Activated CD4-positive, CD25-positive, alpha-beta regulatory T cell treated with anti-CD3 and anti-CD28 coated beads, Interleukin-2, amount 50 U/mL, for 72 hours (primary cell): Measurements from ENCODE around the gene TNFRSF4.
"Not testable (repeated sequence)": the region's sequence is repeated elsewhere in the genome, so short reads cannot be mapped to it uniquely, and the experiment has no call there.

Source experiments
- DNase-seq: peaks from one replicate; pipeline ENCODE4 v3.0.0; 2021

TNFRSF4 gene

DNA sequence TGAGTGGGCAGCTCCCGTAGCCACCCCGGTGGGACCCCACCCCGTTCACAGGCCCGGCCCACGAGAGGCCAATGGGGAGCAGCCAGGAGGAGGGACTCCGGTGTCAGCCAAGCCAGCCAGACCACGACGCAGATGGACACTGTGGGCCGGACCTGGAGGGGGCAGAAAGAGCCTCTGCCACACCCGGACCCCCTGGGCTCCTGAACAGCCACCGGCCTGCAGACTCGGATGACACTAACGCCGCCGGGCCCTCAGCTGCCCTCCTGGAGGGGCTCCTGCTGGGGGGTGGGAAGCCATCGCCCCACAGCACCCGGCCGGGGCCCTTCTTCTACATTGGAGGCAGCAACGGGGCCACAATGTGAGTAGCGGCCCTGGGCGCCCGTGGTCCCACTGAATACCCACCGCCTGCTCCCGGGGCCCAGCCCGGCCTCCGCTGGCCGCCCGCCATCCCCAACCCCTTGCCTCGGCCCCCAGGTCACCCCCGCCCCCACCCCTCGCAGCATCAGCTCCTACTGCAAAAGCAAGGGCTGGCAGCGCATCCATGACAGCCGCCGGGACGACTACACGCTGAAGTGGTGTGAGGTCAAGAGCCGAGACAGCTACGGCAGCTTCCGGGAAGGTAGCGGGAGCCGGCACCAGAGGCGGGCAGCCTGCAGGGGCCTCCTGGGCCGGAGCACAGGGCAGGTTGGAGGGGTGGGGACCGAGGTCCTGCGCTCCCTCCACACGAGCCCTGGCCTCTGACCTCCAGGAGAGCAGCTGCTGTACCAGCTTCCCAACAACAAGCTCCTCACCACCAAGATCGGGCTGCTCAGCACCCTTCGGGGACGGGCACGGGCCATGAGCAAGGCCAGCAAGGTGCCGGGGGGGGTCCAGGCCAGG, 33.7 kb downstream of the TNFRSF4 start:
- DNase-seq, result no peak

DNA sequence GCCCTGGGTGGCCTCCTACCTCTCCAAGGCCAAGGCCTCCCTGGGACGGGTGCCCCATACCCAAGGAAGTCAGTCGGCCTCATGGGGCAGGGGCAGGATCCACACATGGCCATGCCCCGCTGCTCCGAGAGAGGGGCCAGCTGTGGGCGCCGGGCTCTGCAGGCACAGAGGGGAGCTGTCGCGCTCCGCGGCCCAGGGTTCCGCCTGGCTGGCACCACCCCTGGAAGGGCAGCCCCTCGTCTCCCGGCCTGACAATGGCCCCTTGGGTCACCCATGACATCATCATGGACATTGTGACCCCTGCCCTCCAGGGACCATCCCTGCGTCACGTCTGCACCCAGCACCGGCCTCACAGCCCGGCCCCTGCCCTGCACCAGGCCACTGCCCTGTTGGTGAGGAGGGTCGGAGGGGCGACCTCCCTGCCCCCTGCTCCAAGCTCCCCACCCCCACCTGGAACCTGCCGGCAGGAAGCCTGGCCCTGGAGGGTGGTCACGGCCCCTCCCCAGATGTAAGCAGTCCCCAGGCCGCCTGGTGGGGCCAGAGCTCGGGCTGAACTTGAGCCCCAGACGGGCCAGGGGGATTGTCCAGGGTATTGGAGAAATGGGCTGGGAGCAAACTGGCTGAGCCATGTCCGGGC, 34.5 kb downstream of the TNFRSF4 start:
- DNase-seq, result no peak

DNA sequence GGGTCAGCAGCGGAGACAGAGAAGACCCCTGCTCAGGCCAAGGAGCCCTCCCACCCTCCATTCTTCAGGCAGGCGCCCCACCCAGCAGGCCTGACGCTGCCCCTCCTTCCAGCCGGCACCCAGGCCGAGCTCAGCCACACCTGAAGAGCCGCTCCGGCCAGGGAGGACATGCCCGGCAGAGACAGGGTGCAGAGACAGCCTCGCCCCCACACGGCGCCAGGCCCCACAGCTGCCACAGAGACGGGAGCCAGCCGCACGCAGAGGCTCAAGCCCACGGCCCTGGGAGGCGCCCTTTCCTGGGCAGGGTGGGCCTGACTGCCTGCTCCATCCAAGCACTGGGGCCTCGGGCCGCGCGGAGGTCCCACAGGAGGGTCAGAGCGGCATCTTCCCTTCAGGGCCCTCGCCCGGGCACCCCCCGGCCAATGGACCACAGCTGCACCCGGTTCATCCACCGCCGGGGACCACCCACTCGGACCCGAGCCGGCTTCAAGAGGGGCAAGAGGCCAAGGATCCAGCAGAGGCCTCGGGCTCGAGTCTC, 35.1 kb downstream of the TNFRSF4 start:
- no peak for DNase-seq

DNA sequence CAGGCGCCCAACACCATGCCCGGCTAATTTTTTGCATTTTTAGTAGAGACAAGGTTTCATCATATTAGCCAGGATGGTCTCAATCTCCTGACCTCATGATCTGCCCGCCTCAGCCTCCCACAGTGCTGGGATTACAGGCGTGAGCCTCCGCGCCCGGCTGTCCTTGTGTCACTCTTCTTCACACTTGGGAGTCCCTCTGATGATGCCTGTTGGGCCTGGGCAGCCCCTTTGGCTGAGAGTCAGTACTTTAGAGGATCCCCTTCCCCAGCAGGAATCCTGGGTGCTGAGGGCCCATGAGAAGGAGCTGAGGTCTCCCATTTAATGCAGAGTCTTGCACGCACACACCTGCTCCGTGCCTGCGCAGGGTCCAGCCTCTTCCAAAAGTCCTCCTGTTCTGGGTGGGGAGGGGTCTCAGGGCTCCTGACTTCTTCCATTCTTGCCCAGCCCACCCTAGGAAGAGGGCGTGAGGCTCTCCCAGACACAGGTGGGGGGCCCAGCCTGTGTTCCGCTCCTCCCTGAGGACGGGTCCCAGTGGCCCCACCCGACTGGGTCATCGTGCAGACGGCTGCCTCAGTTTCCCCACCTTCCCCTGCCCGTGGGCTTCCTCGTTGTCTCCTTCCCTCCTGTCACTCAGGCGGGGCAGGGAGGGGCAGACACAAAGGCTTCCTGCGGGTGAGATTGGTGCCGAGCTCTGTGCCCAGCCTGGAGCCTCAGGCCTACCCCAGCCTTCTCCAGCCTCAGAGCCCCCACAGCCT, 36.3 kb downstream of the TNFRSF4 start:
- DNase-seq, result no peak

DNA sequence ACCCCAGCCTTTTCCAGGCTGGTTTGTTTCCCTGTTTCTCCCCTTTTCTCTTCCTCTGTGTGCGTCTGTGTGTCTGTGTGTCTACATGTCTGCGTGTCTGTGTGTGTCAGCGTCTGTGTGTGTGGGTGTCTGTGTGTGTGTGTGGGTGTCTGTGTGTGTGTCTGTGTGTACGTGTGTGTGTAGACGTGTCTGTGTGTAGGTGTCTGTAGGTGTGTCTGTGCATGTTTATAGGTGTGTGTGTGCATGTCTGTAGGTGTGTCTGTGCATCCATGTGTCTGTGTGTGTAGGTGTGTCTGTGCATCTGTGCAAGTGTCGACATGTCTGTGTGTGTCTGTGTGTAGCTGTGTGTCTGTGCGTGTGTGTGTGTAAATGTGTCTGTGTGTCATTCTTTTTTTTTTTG, 37.0 kb downstream of the TNFRSF4 start:
- DNase-seq, result no peak

DNA sequence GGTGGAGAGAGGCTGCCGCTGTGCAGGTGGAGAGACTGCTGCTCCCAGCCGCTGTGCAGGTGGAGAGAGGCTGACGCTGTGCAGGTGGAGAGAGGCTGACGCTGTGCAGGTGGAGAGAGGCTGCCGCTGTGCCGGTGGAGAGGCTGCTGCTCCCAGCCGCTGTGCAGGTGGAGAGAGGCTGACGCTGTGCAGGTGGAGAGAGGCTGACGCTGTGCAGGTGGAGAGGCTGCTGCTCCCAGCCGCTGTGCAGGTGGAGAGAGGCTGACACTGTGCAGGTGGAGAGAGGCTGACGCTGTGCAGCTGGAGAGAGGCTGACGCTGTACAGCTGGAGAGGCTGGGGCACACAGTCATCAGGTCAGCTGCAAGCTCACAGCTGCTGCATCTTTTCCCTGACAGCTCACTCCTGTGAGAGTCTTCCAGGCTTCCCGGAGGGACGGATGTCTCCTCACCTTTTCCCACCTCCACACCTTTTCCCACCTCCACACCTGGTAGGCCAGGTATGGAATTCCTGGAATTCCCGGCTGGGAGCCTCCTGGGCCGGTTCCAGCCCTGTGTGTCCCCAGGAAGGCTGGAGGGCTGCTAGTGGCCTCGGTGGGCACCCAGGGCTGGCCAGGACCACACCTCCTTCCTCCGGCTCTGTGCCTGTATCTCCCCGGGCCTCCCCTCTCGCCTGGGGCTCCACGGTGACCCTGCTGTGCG, 37.7 kb downstream of the TNFRSF4 start:
- not testable (repeated sequence) for DNase-seq

DNA sequence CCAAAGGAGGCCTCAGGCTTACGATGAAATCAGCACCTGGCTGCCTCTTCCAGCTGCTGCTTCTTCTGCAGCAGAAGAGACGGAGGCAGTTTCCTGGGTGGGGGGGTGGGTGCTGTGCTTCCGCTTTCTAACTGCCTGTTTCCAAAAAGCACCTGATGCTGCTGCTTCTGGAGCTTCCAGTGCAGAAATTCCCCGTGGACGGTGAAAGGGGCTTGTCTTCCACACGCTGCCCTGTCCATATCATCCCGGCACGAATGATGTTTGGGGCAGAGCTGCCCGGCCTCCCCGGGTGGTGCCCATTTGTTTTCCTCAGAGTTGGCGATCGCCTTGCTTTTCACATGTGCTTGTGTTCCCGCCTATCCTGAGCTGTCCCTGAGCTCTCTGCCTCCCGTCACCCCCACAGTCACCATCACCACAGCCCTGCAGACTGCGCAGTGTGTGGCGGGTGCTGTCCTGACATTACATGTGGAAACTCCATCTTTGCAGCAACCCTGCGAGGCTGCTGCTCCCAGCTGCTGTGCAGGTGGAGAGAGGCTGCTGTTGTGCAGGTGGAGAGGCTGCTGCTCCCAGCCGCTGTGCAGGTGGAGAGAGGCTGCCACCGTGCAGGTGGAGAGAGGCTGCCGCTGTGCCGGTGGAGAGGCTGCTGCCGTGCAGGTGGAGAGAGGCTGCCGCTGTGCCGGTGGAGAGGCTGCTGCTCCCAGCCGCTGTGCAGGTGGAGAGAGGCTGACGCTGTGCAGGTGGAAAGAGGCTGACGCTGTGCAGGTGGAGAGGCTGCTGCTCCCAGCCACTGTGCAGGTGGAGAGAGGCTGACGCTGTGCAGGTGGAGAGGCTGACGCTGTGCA, 38.5 kb downstream of the TNFRSF4 start:
- no peak for DNase-seq

DNA sequence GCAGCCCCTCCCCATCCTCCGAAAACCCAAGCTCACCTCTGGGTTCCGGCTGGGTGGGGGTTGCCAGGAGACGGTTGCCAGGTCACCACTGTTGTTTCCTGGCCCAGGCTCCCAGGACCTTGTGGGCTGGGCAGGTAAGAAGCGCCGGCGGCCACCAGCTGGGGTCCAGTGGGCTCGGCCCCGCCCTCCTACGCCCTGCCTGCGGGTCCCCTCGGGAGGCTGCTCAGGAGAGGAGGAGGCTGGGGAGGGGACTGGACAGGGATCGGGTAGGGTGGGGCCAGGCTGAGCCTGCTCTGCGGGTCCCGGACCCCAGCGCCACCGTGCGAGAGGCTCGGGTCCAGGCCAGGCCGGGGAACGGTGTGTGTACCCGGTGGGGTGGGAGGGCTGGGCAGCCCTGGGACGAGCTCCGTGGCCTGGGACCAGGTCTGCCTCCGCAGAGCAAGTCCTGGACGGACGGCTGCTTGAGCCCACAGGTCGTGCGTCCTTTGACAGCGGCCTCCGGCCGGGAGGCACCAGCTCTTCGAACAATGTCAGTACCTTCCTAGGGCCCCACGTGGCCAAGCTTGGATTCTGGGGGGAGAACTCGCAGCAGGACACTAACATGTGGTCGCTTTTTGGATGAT, 40.0 kb downstream of the TNFRSF4 start, which contains the start of gene TTLL10:
Gene TTLL10, plus strand, starts transcription at position 88 of the 623 bp plus-strand sequence. CDS start 5,336 bp downstream, outside the sequence.
- no peak for DNase-seq

DNA sequence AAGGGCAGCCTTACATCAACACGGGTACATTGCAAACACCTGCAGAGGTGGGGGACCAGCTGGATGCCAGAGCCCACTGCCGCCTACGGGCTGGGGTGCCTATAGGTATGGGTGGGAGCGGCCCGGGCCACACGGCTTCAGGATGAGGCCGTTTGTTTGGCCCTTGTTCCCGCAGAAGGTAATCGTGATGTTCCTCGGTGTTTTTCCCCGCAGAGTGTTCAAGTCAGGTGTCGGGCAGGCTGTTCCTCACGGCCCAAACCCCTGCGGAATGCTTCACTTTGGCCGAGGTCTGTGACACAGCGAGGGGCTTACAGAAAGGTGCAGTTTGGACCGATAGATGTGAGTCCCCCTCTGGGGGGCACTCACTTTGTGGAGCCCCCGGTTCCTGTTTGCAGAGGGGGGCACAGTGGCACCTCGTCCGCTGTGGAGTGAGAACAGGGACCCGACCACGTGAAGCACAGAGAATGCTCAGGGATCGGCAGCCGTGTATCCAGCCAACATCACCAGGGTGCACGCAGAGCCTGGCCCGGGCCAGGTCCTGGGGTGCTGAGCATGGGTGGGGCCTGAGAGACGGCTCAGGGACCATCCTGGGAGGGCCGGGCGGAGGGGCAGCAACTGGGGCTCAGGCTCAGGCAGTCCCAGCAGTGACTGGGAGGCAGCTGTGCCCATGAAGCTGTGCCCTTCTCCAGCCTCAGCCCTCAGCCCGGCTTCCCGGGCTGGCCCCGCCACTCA, 40.7 kb downstream of the TNFRSF4 start:
- no peak for DNase-seq

DNA sequence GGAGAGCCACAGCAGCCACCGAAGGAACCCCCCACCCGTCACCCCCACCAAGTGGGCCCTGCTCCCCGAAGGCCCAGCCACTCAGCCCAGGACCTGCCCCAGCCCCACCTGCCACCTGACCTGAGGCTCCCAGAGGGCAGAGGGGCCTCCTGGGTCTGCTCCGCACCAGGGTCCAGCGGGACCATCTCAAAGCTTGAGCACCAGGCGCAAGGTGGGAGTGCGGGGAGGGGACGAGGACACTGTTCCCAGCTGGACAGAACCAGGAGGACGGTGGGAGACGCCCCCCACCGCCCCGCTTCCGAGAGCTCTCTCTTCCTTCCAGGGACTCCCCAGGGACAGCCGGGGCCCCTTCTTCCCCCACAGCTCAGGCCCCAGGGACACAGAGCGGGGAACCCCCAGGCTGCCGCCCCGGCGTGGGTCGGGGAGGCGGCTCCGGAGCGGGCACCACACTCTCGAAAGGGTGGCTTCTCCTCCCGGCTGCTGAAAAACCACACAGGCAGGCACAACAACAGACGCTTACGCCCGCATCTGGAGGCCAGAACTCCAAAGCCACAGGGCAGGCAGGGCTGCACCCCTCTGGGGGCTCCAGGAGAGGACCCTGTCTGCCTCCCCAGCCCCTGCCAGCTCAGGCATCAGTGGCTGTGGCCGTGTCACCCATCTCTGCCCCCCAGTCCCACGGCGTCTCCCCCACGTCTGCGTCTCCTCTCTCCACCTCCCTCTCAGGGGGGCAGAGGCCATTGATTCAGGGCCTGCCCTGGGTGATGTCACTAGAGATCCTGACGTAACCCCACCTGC, 42.2 kb downstream of the TNFRSF4 start:
- no peak for DNase-seq

DNA sequence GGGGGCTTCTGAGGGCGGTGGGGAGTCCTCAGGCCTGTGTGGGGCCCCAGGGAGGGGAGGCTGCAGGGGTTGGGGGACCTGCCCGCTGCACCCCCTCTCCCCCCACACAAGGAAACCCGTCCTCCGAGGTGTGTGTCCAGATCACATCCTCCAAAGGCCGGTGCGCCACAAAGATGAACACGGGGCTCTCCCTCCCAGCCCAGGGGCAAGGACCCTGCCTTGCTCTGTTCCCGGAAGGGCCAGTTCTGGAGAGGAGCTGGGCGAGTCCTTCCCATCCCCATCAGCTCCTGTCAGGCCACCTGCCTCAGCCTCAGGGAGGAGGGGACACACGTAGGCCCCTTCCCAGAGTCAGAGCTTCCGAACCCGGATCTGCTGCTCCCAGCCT, 42.8 kb downstream of the TNFRSF4 start:
- DNase-seq, result no peak

DNA sequence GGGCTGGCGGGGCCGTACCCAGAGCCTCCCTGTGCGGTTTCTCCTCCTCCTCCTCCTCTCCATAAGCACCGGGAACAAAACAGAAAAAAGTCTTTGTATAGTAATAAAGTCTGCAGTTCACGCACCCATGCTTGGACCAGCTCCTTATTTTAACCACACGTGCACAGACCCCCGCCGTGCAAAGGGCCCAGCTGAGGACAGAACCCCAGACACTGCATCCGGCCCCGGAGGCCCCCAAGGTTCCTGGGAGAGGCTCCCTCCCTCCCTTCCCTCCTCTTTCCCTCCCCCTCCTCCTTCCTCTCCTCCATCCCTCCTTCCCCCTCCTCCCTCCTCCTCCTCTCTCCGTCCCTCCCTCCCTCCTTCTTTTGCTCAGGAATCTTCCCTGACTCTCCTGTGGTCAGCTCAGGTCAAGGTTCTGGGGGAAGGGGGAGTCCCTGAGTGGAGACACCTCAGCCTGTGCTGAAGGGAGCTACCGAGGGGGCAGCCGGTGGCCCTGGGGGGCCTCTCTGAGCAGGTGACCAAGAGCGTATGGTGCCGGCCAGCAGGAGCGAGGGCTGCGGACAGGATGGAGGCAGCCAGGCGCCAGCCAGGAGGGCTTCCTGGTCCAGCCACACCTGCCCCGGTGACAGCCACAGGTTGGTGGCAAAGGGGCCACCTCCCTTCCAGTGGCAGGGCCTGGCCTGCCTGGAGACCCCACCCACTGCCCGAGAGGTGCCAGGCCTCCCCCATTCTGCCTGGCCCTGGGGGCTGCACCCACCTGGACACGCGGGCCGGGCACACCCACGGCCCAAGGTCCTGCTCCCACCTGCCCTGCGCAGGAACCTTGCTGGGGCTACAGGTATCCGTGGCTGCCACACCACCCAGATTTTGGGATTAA, 43.5 kb downstream of the TNFRSF4 start:
- no peak for DNase-seq

DNA sequence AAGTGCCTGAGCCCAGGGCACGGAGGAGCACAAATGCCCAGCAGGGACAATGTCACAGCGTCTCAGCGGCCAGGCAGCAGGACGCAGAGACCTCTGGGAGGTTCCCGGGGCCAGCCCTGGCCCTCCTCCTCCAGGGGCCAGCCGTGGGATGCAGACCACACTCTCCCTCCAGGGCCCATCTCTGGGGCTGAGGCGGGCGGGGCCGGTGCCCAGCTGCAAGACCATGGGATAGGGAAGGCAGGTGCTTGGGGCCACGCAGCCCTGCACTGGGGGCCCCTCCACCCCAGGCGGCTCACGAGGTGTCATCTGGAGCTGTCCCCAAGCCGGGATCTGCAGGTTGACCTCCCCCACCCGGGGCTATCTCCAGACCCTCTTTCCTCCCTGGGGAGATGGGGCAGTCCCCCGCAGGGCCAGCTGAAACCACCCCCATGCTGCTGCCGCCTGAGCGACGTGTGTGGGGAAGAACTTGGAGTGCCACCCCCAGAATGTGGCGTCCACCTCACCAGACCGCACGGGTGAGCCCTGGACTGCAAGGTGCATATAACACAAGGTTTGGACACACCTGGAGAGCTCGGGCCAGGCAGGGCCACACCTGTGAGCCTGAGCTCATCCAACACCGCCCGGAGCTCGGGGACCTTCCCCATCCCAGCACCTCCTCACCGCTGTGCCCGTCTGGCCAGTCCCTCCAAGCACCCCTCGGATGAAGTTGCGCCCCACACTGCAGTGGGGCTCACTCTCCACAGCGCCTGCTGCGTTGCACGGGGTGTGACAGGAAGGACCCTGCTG, 44.3 kb downstream of the TNFRSF4 start:
- DNase-seq, result no peak

DNA sequence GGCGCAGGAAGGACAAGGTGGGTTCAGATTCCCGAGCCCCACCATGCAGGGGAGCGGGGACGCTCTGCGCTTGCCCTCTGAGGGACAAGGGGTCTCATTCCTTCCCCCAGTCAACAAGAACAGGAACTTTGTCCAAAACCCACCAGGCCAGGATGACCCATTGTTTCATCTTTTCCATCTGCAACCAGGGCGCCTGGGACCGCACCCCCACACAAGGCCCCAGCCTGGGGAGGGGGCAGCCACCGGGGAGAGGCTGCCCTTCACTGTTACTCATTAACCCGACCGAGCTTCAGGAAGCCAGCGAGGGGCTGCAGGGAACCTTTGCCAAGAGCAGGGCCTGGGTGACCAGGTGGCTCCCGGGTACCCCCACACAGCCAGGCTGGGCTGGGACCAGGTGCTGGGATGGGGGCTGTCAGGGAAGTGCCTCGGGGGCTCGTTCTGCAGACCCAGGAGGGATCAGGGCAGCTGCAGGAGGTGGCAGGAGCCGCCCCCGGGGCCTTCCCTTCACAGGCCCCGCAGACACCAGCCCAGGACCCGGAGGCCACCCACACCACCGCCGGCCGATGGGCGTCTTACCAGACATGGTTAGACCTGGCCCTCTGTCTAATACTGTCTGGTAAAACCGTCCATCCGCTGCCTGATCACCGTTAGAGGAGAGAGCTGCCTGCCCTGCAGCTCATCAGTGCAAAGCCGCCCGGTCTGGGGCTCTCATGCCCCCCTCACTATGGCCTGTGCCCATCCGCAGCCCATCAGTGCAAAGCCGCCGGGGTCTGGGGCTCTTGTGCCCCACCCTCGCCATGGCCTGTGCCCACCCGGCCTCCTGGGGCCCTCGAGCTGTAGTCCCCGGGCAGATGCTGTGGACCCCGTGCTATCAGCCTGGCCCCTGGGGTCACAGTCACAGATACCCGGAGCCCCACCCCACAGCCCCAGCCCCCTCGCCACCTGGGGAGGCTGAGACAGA, 45.2 kb downstream of the TNFRSF4 start:
- no peak for DNase-seq

DNA sequence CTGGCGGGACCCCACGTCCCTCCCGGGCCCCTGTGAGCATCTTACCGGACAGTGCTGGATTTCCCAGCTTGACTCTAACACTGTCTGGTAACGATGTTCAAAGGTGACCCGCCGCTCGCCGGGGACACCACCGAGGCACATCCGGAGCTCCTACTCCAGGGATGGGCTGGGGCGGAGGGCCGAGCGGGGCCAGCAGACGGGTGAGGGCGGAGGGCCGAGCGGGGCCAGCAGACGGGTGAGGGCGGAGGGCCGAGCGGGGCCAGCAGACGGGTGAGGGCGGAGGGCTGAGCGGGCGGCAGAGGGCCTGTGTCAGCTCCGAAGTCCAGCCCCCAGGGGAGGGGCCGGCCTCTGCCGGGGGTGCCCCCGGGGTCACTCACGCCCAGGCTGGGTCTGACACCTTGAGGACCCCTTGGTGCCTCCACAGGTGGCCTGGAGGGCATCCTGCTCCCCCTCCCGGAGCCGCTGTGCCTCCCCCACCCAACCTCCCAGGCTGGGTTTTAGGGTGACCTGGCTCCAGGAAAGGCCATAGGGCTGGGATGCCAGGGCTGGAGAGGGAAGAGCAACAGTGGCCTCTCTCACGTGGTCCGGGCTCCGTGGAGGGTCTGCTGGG, 46.0 kb downstream of the TNFRSF4 start:
- DNase-seq, result no peak

DNA sequence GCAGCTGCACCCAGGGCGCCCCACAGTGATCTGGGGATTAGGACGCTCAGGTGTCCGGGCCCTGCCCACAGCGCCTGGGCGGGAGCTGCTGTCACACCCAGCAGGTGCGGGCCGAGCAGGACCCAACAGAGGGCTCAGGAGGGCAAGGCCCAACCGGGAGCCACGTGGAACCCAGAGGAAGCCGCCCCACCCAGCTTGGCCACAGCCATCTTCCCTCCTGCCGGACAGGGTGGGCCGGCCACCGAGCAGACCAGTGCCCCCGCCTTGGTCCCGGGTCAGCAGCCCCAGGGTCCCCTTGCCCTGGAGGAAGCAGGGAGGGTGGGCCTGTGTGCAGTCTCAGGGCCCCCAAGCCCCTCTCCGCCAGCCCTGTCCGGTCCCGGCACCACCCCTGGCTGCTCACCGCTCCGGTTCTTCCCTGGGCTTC, 46.5 kb downstream of the TNFRSF4 start:
- no peak for DNase-seq
